Peyer's patch (tissue), 4 donors: ENCODE data around the gene AR.

Experiments
- POLR2A ChIP-seq, 2 donors: fragments of 450-650 bp; IDR thresholded peaks; one replicate each; pipeline ENCODE4 v1.5.1; 2017; ENCODE audit warnings: antibody characterized with exemption in 2 of 2, mild to moderate bottlenecking in 2 of 2, moderate library complexity in 2 of 2
- TF ChIP-seq, protein P1 (sequence below), 6 experiments: fragments of 450-650 bp in 4 of 6; fragments of 200-600 bp in 2 of 6; sonication (generic) in 1 of 6; IDR thresholded peaks; one replicate each; pipeline ENCODE4 v1.5.1; 2017 to 2019; ENCODE audit warnings: antibody characterized with exemption in 6 of 6, mild to moderate bottlenecking in 3 of 6, moderate library complexity in 1 of 6

DNA sequence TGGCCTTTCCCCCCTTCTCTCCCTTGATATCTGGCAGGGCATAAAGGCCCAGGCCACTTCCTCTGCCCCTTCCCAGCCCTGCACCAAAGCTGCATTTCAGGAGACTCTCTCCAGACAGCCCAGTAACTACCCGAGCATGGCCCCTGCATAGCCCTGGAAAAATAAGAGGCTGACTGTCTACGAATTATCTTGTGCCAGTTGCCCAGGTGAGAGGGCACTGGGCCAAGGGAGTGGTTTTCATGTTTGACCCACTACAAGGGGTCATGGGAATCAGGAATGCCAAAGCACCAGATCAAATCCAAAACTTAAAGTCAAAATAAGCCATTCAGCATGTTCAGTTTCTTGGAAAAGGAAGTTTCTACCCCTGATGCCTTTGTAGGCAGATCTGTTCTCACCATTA is 183.8 kb downstream of the AR start:
- TF ChIP-seq, protein P1, sequence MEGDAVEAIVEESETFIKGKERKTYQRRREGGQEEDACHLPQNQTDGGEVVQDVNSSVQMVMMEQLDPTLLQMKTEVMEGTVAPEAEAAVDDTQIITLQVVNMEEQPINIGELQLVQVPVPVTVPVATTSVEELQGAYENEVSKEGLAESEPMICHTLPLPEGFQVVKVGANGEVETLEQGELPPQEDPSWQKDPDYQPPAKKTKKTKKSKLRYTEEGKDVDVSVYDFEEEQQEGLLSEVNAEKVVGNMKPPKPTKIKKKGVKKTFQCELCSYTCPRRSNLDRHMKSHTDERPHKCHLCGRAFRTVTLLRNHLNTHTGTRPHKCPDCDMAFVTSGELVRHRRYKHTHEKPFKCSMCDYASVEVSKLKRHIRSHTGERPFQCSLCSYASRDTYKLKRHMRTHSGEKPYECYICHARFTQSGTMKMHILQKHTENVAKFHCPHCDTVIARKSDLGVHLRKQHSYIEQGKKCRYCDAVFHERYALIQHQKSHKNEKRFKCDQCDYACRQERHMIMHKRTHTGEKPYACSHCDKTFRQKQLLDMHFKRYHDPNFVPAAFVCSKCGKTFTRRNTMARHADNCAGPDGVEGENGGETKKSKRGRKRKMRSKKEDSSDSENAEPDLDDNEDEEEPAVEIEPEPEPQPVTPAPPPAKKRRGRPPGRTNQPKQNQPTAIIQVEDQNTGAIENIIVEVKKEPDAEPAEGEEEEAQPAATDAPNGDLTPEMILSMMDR (IDR thresholded peaks at IDR 0.05), result no peak
- no peak for TF ChIP-seq POLR2A (IDR thresholded peaks at IDR 0.05)
